Parathyroid adenoma (tissue), 2 donors: ENCODE data around the gene FFAR3.

Source experiments
- H2AFZ ChIP-seq: fragments of 300-600 bp; sonication (generic); one replicate; pipeline ENCODE4 v1.7.0; 2017; ENCODE audit warnings: antibody characterized with exemption, mild to moderate bottlenecking
- H3K27ac ChIP-seq: fragments of 300-600 bp; sonication (generic); one replicate; pipeline ENCODE4 v1.7.0; 2017
- H3K27me3 ChIP-seq: fragments of 300-600 bp; sonication (generic); one replicate; pipeline ENCODE4 v1.7.0; 2017; ENCODE audit warnings: low read length; ENCODE audit not compliant: control insufficient read depth, insufficient read depth
- H3K36me3 ChIP-seq: fragments of 300-600 bp; sonication (generic); one replicate; pipeline ENCODE4 v1.7.0; 2017; ENCODE audit warnings: low read length; ENCODE audit not compliant: control insufficient read depth, insufficient read depth
- H3K4me1 ChIP-seq: fragments of 300-600 bp; sonication (generic); one replicate; pipeline ENCODE4 v1.7.0; 2017; ENCODE audit warnings: control low read depth
- H3K4me2 ChIP-seq: fragments of 300-600 bp; sonication (generic); one replicate; pipeline ENCODE4 v1.7.0; 2017; ENCODE audit warnings: low read length
- H3K4me3 ChIP-seq: fragments of 300-600 bp; sonication (generic); one replicate; pipeline ENCODE4 v1.7.0; 2017; ENCODE audit warnings: low read depth, low read length
- H3K79me2 ChIP-seq: fragments of 300-600 bp; sonication (generic); one replicate; pipeline ENCODE4 v1.7.0; 2017; ENCODE audit warnings: control low read depth
- H3K9ac ChIP-seq: fragments of 300-600 bp; sonication (generic); one replicate; pipeline ENCODE4 v1.7.0; 2017; ENCODE audit warnings: mild to moderate bottlenecking
- H3K9me3 ChIP-seq: fragments of 300-600 bp; sonication (generic); one replicate; pipeline ENCODE4 v1.7.0; 2017; ENCODE audit warnings: low read length; ENCODE audit not compliant: control insufficient read depth
- TF ChIP-seq, protein P1 (sequence below): fragments of 300-600 bp; sonication (generic); IDR thresholded peaks from one replicate; pipeline ENCODE4 v1.7.0; 2017; ENCODE audit warnings: antibody characterized with exemption, mild to moderate bottlenecking
- donor health status: primary hyperparathyroidism.

The FFAR3 gene

DNA sequence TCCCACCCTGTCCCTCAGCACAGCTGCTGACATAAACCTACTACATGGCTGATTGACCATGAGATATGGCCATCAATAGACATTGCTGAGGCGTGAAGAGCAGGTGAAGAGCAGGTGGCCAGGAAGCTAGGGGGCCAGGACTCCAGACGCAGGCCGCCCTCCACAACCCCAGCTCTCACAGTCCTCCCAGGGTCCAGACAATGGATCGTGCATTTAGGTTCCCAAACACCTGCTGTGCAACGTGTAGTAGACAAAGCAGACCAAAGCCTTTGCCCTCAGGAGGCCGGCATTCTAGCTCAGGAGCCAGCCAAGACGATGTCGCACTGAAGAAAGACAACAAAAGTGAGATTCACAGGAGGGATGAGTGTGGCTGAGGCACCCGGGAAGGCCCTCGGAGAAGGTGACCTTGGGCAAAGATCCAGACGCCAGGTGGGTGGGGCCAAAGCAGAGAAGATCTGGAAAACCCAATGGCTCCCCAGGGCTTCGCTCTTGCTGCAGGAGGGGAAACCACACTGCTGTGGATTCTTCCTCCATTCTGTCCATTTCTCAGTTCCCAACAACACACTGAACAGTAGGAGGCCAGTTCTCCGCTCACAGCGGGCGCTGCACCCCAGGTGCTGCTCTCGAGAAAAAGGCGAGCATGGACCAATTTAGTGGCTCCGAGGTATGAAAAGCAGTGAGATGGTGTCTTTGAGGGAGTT lies 9.2 kb upstream of the FFAR3 start:
- no peaks in the 10 kb centered on the region for H3K27me3 ChIP-seq
- H3K4me3 ChIP-seq: no peak overlapping the region
- no peak overlapping the region for H2AFZ ChIP-seq
- H3K9ac ChIP-seq: no peak overlapping the region
- H3K4me2 ChIP-seq: no peak overlapping the region
- H3K9me3 ChIP-seq: no peaks in the 10 kb centered on the region
- peaks cover 31% of the 10 kb centered on the region for H3K4me1 ChIP-seq
- no peaks in the 10 kb centered on the region for H3K79me2 ChIP-seq
- H3K27ac ChIP-seq: no peak overlapping the region
- TF ChIP-seq, protein P1, sequence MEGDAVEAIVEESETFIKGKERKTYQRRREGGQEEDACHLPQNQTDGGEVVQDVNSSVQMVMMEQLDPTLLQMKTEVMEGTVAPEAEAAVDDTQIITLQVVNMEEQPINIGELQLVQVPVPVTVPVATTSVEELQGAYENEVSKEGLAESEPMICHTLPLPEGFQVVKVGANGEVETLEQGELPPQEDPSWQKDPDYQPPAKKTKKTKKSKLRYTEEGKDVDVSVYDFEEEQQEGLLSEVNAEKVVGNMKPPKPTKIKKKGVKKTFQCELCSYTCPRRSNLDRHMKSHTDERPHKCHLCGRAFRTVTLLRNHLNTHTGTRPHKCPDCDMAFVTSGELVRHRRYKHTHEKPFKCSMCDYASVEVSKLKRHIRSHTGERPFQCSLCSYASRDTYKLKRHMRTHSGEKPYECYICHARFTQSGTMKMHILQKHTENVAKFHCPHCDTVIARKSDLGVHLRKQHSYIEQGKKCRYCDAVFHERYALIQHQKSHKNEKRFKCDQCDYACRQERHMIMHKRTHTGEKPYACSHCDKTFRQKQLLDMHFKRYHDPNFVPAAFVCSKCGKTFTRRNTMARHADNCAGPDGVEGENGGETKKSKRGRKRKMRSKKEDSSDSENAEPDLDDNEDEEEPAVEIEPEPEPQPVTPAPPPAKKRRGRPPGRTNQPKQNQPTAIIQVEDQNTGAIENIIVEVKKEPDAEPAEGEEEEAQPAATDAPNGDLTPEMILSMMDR: no peak
- no peaks in the 10 kb centered on the region for H3K36me3 ChIP-seq

DNA sequence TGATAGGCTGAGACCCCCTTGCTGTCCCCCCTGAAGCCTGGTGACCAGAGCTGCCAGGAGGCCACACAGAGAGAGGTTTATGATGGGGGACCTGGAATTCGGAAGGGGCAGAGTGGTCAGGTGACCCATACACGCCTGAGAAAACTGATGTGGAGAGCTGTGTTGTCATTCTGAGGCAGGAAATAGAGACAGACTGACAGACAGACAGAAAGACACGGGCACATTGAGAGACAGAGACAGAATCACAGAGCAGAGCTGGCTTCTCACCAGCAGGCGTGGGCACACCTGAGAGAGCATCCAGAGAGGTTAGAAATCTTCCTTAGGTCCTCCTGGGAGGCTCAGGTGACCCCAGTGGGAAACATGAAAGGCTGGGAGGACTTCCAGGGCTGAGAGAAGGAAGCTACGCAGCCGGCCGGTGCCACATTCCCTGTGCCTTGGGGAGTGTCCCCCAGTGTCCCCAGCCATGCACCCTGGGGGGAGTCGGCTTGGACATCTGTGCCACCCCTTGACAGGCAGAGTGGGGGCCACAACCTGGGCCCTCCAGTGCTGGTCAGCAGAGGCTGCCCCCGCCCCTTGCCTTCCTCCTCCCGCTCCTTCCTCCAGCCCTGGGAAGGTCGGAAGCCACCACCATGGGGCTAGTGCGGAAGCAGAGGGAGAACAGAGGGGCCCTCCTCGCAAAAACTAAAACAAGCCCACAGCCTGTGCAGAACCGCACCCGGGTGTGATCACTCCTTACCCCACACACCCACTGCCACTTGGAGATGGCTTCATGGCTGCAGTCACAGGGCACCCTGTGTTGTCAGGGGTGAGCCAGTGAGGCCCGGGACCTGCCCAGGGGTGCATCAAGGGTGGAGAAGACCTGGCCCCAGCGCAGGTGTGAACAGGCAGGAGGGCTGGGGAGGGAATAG lies 8.4 kb upstream of the FFAR3 start:
- H3K4me3 ChIP-seq: no peak overlapping the region
- H3K9me3 ChIP-seq: no peaks in the 10 kb centered on the region
- no peak overlapping the region for H2AFZ ChIP-seq
- peaks cover 31% of the 10 kb centered on the region for H3K4me1 ChIP-seq
- H3K79me2 ChIP-seq: no peaks in the 10 kb centered on the region
- no peaks in the 10 kb centered on the region for H3K36me3 ChIP-seq
- no peak overlapping the region for H3K27ac ChIP-seq
- no peaks in the 10 kb centered on the region for H3K27me3 ChIP-seq
- H3K4me2 ChIP-seq: no peak overlapping the region
- H3K9ac ChIP-seq: no peak overlapping the region
- TF ChIP-seq, protein P1: no peak

DNA sequence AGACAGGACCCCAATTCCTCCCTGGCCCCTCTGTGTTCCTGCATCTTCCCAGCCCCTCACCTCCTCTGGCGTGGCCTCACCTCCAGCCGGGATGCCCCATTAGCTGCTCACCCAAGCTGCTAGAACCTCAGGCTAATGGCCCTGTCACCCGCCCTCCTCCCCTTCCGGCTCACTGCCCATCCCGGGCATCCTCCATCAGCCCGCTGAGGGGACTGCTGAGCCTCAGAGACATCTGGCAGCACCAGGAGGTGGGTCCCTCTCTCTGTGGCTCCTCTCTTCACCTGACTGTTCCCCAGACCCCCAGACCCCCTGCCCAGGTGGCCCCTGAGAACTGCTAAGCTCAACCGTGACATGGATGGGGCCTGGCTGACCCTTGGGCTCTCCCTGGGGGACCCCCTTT lies 7.7 kb upstream of the FFAR3 start:
- no peaks in the 10 kb centered on the region for H3K27me3 ChIP-seq
- peaks cover 31% of the 10 kb centered on the region for H3K4me1 ChIP-seq
- no peak overlapping the region for H3K4me3 ChIP-seq
- H3K79me2 ChIP-seq: no peaks in the 10 kb centered on the region
- no peaks in the 10 kb centered on the region for H3K9me3 ChIP-seq
- no peak overlapping the region for H2AFZ ChIP-seq
- TF ChIP-seq, protein P1: no peak
- H3K4me2 ChIP-seq: no peak overlapping the region
- H3K27ac ChIP-seq: no peak overlapping the region
- no peak overlapping the region for H3K9ac ChIP-seq
- H3K36me3 ChIP-seq: no peaks in the 10 kb centered on the region

DNA sequence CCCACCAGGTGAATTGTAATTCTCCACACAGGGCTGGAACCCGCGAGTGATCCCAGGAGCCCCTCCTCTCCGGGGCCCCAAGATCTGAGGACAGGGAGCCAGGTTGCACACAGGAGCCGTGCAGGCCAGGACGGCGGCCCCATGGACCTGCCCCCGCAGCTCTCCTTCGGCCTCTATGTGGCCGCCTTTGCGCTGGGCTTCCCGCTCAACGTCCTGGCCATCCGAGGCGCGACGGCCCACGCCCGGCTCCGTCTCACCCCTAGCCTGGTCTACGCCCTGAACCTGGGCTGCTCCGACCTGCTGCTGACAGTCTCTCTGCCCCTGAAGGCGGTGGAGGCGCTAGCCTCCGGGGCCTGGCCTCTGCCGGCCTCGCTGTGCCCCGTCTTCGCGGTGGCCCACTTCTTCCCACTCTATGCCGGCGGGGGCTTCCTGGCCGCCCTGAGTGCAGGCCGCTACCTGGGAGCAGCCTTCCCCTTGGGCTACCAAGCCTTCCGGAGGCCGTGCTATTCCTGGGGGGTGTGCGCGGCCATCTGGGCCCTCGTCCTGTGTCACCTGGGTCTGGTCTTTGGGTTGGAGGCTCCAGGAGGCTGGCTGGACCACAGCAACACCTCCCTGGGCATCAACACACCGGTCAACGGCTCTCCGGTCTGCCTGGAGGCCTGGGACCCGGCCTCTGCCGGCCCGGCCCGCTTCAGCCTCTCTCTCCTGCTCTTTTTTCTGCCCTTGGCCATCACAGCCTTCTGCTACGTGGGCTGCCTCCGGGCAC lies 6.7 kb upstream of the FFAR3 start:
- H3K79me2 ChIP-seq: no peaks in the 10 kb centered on the region
- no peaks in the 10 kb centered on the region for H3K9me3 ChIP-seq
- no peaks in the 10 kb centered on the region for H3K27me3 ChIP-seq
- H3K27ac ChIP-seq: no peak overlapping the region
- peaks cover 36% of the 10 kb centered on the region for H3K4me1 ChIP-seq
- TF ChIP-seq, protein P1: no peak
- H3K9ac ChIP-seq: no peak overlapping the region
- H3K4me2 ChIP-seq: no peak overlapping the region
- H3K36me3 ChIP-seq: no peaks in the 10 kb centered on the region
- H3K4me3 ChIP-seq: no peak overlapping the region
- no peak overlapping the region for H2AFZ ChIP-seq
